Esophagus squamous epithelium (tissue), 4 donors: ENCODE measurements around the gene LGALS13.

ENCODE experiments used
- CTCF ChIP-seq, 6 experiments: fragments of 450-650 bp in 4 of 6; fragments of 200-600 bp in 2 of 6; sonication (generic) in 2 of 6; IDR thresholded peaks; one replicate each; pipeline ENCODE4 v1.5.1; 2016 to 2019; ENCODE audit warnings: antibody characterized with exemption in 6 of 6, mild to moderate bottlenecking in 4 of 6, moderate library complexity in 4 of 6
- POLR2A ChIP-seq, 4 donors: fragments of 450-650 bp; IDR thresholded peaks; one replicate each; pipeline ENCODE4 v1.6.1; 2017; ENCODE audit warnings: antibody characterized with exemption in 4 of 4, mild to moderate bottlenecking in 4 of 4, moderate library complexity in 3 of 4

GRCh38 chr19:39590265-39590664 lies 12.1 kb upstream of the LGALS13 start:
- TF ChIP-seq CTCF (IDR thresholded peaks at IDR 0.05) (no peak), POLR2A (IDR thresholded peaks at IDR 0.05) (no peak)
